Cardiac muscle cell (in vitro differentiated cells and primary cell): ENCODE results near the gene COL28A1. TPM values are rescaled to one million over a fixed set of nuclear protein-coding genes. Genes with fewer than 3 reads are reported as not detected.

Source experiments
- DNase-seq, 2 donors: peaks; one replicate each; pipeline versions ENCODE4 v3.0.0 to v3.0.0-alpha.2; 2010 to 2017; ENCODE audit warnings: low read depth in 1 of 2, low spot score in 1 of 2
- H3K27ac ChIP-seq: fragments of 200-600 bp; sonication (generic); 2 replicates; pipeline ENCODE4 v1.5.1; 2016
- H3K27me3 ChIP-seq: fragments of 200-600 bp; sonication (generic); 2 replicates; pipeline ENCODE4 v1.6.0; 2016; ENCODE audit warnings: control low read depth
- H3K36me3 ChIP-seq: fragments of 200-600 bp; sonication (generic); 2 replicates; pipeline ENCODE4 v1.5.1; 2016; ENCODE audit warnings: control low read depth
- H3K4me1 ChIP-seq: fragments of 200-600 bp; sonication (generic); 2 replicates; pipeline ENCODE4 v1.8.1; 2017; ENCODE audit warnings: low read depth, mild to moderate bottlenecking, mixed run types
- H3K4me3 ChIP-seq: fragments of 200-600 bp; sonication (generic); 2 replicates; pipeline ENCODE4 v1.5.1; 2016; ENCODE audit warnings: mild to moderate bottlenecking
- H3K9me3 ChIP-seq: fragments of 200-600 bp; sonication (generic); 2 replicates; pipeline ENCODE4 v1.5.1; 2017; ENCODE audit warnings: low read depth, mild to moderate bottlenecking, control low read depth
- polyA plus RNA-seq: library from polyadenylated mRNA; unstranded; fragments of >200 nt; fragmentation: Nextera tagmentation; extraction: Ambion mirVana; gene quantifications from 2 replicates; pipeline ENCODE4 v1.2.1, GENCODE V29; 2016
- total RNA-seq: library from RNA; depleted of rRNA; stranded (reverse); fragments of >200 nt; gene quantifications from 2 replicates; pipeline ENCODE4 v1.2.3, GENCODE V29; 2016
- TF ChIP-seq, protein P1 (sequence below): IDR thresholded peaks from 2 replicates; pipeline ENCODE4 v1.5.1; 2012; ENCODE audit warnings: low read depth, mild to moderate bottlenecking, low read length

The COL28A1 gene
- total and polyA plus RNA-seq, 2 experiments from 2014 or later = 0.65 to 0.83 TPM

DNA sequence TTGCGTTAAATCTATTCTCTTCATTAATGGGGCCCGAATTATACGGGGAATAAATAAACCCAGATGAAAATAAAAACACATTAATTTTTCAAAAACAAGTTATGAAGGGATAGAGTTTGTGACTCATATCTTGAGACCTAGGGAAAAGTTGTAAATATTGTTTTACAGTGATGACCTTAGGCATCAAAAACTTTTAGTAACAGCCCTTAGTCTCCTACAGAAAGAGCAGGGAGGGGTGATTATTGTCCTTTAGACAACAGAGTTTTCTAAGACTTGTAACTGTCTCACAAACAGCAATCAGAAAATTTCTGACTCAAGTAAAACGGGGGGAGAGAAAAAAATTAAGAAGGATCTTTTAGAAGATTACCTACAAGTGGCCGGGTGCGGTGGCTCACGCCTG lies 102.7 kb downstream of the COL28A1 start:
- no peak overlapping the region for H3K27ac ChIP-seq

DNA sequence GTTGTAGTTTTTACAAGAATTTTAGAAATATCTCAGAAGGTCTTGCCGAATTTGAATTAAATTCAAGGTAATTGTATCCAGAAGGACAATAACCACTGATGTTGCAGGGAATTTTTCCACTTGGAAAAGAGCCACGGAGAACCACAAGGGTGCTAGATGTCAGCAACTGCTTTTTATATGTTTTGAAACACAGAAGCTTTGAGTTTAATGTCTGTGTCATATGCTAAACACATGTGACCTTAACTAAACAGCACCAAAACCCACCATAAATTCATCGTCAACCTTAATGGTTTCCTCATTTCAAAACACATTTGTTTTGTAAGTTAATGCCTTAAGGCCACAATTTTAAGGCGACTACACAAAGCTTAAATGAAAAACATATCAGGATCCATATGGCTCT lies 106.9 kb downstream of the COL28A1 start:
- Histone ChIP-seq H3K27me3 (no peaks in the 10 kb centered on the region), H3K36me3 (no peaks in the 10 kb centered on the region), H3K4me1 (no peaks in the 10 kb centered on the region), H3K4me3 (no peak overlapping the region), H3K27ac (no peak overlapping the region), H3K9me3 (no peaks in the 10 kb centered on the region)
- TF ChIP-seq, protein P1, sequence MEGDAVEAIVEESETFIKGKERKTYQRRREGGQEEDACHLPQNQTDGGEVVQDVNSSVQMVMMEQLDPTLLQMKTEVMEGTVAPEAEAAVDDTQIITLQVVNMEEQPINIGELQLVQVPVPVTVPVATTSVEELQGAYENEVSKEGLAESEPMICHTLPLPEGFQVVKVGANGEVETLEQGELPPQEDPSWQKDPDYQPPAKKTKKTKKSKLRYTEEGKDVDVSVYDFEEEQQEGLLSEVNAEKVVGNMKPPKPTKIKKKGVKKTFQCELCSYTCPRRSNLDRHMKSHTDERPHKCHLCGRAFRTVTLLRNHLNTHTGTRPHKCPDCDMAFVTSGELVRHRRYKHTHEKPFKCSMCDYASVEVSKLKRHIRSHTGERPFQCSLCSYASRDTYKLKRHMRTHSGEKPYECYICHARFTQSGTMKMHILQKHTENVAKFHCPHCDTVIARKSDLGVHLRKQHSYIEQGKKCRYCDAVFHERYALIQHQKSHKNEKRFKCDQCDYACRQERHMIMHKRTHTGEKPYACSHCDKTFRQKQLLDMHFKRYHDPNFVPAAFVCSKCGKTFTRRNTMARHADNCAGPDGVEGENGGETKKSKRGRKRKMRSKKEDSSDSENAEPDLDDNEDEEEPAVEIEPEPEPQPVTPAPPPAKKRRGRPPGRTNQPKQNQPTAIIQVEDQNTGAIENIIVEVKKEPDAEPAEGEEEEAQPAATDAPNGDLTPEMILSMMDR = no peak
- peak in 1 of 2 donors; percentile 19 for DNase-seq

More for the DNA sequence above, 102.7 kb downstream of the COL28A1 start:
- no peak for DNase-seq
- no peaks in the 10 kb centered on the region for H3K4me1 ChIP-seq
- TF ChIP-seq, protein P1 = no peak
- no peaks in the 10 kb centered on the region for H3K9me3 ChIP-seq
- H3K27me3 ChIP-seq = no peaks in the 10 kb centered on the region
- H3K36me3 ChIP-seq = no peaks in the 10 kb centered on the region
- H3K4me3 ChIP-seq = no peak overlapping the region

DNA sequence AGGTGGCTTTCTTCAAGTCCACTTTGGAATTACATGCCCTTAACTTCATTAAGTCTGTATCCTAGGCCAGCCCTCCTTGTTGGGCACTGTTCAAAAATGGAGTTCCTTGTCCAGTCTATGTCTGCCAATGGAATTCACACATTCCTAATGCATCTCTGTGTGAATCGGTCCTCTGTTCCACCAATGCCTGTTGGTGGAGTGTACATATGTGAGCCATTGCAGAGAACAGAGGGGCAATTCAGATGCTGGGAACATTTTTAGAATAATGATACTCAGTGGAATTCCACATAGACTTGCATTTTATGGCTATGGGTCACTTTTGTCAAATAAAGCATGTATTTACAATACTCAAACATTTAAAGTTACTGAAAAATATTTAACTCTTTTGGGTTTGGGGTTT lies 108.3 kb downstream of the COL28A1 start:
- TF ChIP-seq, protein P1 = no peak
- no peak for DNase-seq
- H3K4me1 ChIP-seq = no peaks in the 10 kb centered on the region
- no peaks in the 10 kb centered on the region for H3K27me3 ChIP-seq
- H3K9me3 ChIP-seq = no peaks in the 10 kb centered on the region
- no peak overlapping the region for H3K4me3 ChIP-seq
- no peaks in the 10 kb centered on the region for H3K36me3 ChIP-seq
- H3K27ac ChIP-seq = no peak overlapping the region

DNA sequence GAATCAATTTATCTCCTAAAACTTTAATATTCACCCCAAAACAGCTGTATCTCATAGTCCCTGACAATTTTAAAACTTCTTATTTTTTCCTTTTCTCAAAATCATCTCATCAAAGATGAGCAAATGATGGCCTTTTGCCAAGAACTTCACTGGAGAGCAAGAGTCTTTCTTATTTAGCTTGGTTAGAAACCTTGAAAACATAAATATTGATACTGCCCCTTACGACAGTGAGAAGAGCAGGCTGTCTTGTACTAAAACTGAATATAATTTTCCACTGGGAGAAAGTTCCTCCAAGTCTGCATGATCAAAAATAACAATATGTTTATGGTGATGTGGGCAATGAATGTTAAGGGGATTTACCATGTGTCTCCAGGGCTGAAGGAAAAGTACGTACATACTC lies 109.0 kb downstream of the COL28A1 start:
- Histone ChIP-seq H3K36me3 (no peaks in the 10 kb centered on the region), H3K27ac (no peak overlapping the region), H3K27me3 (no peaks in the 10 kb centered on the region), H3K4me3 (no peak overlapping the region), H3K4me1 (no peaks in the 10 kb centered on the region), H3K9me3 (no peaks in the 10 kb centered on the region)
- TF ChIP-seq, protein P1 = no peak
- no peak for DNase-seq

DNA sequence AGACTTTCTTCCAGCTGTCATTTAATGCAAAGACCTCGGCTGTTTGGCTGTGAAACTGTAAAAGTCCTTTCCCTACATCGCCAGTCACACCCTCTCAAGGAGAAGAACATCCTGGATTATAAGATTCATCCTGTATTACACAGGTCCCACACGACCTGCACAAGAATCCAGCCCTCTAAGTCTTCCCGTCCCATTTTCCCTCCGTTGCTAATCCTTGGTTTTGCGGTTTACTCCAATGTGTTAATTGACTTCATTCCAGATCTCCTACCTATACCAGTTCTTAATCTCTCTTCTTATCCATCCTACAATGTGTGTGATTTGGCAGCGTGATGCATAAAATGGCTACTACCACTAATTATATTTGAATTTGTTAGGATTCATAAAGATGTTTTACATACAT lies 110.4 kb downstream of the COL28A1 start:
- no peaks in the 10 kb centered on the region for H3K27me3 ChIP-seq
- no peak for DNase-seq
- H3K27ac ChIP-seq = no peak overlapping the region
- H3K36me3 ChIP-seq = no peaks in the 10 kb centered on the region
- no peaks in the 10 kb centered on the region for H3K4me1 ChIP-seq
- H3K4me3 ChIP-seq = no peak overlapping the region
- TF ChIP-seq, protein P1 = no peak
- no peaks in the 10 kb centered on the region for H3K9me3 ChIP-seq
